Cortex of kidney (tissue), 1 donor: ENCODE results near the gene RSPH3.
"Not testable (repeated sequence)": the region's sequence is repeated elsewhere in the genome, so short reads cannot be mapped to it uniquely, and the experiment has no call there.

ENCODE experiments used
- DNase-seq: peaks from one replicate; lab custom pipeline; 2025; lab: John Stamatoyannopoulos, UW

Gene RSPH3, protein sequence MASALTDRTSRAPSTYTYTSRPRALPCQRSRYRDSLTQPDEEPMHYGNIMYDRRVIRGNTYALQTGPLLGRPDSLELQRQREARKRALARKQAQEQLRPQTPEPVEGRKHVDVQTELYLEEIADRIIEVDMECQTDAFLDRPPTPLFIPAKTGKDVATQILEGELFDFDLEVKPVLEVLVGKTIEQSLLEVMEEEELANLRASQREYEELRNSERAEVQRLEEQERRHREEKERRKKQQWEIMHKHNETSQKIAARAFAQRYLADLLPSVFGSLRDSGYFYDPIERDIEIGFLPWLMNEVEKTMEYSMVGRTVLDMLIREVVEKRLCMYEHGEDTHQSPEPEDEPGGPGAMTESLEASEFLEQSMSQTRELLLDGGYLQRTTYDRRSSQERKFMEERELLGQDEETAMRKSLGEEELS

DNA sequence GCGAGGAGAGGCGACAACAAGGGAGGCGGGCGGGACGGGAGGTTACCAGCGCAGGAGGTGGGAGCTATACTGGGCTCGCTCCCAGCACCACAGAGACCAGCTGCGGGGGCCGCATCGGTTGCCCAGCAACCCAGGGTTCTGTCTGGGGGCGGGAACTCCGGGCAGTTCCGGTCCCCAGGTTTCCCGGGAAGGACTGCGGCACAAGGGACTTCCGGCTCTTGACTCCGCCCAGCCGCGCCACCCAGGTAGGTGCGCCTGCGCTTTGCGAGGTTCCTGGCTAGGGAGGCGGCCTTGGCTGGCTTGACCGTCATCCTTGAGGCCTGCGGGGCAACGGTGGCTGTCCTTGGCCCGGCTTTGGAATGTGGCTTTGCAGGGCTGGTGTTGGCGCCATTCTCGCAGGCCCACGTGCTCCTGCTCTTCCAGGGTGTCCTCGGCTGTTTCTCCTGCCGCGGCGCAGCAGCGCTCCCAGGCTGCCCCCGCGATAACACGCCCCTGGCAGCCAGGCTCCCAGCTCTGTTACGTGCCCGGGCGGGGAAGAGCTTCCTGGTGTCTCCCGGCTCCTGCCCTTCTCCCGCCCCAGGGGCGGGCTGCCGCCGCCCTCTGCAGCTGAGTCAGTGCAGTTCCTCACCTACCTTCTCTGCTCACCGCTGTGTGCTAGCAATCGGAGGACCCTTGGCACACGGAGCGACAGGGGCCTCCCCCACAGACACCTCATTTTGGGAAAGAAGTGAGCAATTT is at the start of gene RSPH3:
RSPH3 (minus strand) TSS at position 537 of the 738 bp plus-strand sequence. CDS start 652 bp downstream, outside the sequence.
- DNase-seq, result peak; percentile 74

- DNase-seq, result no peak
Observed at GRCh38 chr6:159047891-159048685, 48.1 kb upstream of the RSPH3 start.

DNA sequence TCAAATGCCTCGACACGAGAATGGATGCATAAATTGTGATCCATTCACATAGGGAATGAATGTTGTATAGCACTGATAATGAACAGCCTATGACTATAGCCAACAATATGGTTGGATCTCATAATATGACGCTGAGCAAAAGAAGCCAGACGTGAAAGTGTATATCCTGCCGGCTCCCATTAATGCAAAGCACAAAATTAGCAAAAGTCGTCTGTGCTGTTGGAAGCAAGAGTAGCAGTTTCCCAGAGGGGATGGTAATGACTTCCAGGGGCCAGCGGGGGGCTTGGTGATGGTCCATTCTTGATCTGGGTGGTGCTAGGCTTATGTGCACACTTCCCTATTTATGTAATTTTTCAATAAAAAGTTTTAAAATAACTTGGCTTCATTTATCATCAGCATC is 45.8 kb upstream of the RSPH3 start:
- no peak for DNase-seq

GRCh38 chr6:159044899-159045727 is 45.1 kb upstream of the RSPH3 start, which contains the start of gene TAGAP:
TSS of gene TAGAP (minus strand) at chr6:159044991. CDS start at chr6:159044146, 845 bp downstream.
- no peak for DNase-seq

DNA sequence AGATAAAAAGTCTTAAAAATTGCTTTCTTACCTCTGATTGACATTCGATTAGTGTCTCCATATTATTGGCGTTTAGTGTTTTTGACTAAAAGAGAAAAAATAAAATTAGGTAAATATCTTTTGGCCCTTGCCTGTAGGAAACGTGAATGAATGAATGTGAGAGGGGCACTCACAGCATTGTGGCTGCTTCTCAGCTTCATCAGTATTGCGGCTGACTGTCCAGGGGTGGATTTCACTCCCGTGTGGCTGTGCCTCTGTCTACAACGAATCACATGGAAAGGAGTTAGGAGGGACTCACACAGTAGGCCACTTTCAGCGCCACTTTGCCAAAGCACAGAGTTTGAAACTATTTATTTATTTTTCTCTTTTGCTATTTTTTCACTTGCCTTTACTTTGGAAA is 43.9 kb upstream of the RSPH3 start:
- DNase-seq, result no peak

- no peak for DNase-seq
Observed at GRCh38 chr6:159043251-159043650, 43.2 kb upstream of the RSPH3 start.

GRCh38 chr6:159042826-159043181 is 42.8 kb upstream of the RSPH3 start:
- DNase-seq, result no peak

DNA sequence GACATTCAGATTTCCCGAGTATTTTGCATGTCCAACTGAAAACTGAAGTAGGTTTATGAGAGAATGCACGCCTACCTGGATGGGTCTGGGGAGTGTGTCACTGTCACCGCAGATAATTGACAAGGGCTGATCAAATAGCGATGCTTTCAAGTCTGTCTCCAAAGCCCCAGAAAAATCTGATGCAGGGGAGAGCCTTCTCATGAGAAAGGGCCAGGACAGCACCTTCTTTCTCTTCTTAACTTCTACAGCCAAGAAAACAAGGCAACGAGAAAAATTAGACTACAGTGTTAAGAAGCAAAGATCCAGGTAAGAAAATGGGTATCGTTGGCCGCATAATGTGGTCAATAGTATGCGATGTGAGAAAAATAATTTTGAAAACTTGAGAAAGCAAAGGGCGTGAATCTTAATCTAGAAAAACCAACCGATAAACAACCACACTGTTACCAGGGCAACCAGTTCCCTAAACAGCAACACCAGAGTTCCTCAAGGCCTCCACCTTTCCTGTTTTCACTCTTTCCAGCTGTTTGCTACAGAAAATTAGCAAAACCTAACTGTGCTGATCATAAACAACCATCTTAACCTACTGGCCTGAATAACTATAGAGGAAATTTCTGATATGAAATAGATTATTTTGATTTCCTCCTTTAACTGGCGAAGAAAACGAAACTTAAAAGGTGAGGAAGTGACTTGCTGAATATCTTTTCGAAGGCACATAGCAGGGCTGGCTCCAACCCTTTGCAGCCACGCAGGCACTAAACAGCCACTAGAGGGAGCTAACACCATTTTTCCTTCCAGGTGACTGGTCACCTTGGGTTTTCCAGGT is 42.2 kb upstream of the RSPH3 start:
- DNase-seq, result no peak

DNA sequence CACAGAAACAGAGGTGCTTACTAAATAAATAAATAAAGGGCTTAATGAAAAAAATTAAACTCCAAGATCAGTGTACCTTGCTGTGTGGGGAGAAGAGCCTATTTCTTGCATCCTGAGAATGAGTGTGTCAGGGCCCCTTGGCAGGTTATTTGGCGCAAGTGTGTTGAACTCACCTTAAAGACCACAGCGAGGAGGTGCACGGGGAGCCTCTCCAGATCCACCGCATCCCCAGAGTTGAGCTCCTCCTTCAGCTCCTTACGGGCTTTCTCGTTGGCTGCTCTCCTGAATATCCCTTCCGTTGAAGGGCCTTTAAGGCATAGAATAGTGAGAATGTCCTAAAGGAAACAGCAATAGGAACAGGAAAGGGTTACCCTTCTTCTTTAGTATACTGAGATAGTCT is 41.2 kb upstream of the RSPH3 start:
- no peak for DNase-seq

- DNase-seq, result no peak
Observed at GRCh38 chr6:159039885-159040258, 39.9 kb upstream of the RSPH3 start.

- DNase-seq, result no peak
Observed at GRCh38 chr6:159038914-159039884, 39.2 kb upstream of the RSPH3 start.

DNA sequence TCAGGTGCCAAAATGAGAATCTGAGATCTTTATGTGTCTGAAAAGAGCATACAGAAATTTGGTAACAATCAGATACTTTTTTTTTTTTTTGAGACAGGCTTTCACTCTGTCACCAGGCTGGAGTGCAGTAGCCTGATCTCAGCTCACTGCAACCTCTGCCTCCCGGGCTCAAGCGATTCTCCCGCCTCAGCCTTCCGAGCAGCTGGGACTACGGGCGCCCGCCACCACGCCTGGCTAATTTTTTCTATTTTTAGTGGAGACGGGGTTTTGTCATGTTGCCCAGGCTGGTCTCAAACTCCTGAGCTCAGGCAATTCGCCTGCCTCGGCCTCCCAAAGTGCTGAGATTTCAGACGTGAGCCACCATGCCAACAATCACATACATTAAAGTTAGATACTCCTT is 38.3 kb upstream of the RSPH3 start:
- not testable (repeated sequence) for DNase-seq

GRCh38 chr6:159037756-159038290 is 37.8 kb upstream of the RSPH3 start:
- no peak for DNase-seq

GRCh38 chr6:159036673-159037072 is 36.7 kb upstream of the RSPH3 start:
- no peak for DNase-seq

DNA sequence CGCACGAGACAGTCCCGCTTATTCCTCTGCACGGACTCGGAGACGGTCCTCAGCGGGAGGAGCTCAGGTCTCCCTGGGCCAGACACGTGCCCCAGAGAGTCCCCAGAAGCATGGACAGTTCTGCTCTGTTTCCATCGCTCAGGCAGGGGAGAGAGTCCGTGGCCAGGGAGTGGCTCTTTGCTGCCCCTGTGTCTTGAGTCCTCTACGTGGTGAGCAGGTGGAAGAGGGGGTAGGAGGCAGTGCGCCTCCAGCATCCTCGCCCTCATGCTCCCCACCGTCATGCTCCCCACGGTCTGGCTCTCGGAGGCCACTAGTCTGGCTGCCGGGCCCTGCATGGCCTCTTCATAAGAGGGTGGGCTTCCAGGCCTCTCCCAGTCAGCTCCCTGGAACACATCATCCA is 35.9 kb upstream of the RSPH3 start:
- DNase-seq, result no peak

DNA sequence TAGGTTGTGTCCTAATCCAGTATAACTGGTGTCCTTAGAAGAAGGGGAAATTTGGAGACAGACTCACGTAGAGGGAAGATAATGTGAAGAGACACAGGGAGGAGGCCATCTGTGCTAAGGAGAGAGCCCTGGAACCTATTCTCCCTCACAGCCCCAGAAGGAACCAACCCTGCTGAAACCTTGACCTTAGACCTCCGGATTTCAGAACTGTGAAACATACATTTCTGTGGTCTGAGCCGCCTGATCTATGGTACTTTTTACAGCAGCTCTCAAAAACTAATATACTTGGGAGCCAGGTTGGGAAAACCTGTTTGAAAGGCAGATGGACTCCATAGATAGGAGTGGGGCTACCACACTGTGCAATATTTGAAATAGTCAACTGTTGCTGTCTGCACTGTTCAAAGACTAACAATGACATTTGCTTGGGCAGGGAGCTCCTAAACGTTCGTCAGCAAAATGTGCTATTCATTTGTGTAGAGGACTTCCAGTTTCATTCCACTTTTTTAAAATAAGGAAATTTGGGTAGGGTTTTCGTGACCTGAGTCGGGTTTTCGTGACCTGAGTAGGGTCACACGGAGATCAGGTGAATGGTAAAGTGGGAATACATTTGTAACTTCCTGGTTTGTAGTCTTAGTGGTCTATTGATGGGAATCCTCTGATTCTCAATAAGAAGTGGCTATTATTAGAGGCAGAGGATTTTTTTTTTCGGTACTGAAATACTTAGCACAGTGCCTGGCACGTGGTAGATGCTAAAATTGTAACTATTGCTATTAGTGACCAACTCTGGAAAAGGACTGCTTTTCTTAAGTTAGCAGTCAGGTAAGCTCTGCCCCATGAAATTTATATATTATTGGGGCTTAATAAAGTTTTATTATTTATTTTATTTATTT is 33.4 kb upstream of the RSPH3 start:
- no peak for DNase-seq

DNA sequence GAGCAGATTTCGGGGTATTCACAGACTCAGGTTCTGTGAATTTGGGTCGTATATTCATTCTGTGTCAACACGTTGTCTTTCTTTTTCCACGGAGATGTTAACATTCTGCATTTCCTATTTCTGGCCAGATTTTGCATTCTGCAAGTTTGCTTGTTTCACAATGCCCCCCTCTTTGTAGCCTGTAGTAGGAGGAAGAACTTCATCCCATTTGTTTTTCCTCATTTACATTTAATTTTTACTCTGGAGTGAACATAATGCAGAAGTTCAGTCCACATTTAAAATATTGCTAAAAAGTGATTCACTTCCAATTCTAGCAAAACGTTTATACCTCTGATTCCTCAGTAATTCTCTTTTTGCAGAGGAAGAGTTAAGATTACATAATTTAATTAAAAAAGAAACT is 31.8 kb upstream of the RSPH3 start:
- no peak for DNase-seq

- DNase-seq, result no peak
Observed at GRCh38 chr6:159030168-159030567, 30.2 kb upstream of the RSPH3 start.
